Measurements from ENCODE around the gene ZNF506.

DNA sequence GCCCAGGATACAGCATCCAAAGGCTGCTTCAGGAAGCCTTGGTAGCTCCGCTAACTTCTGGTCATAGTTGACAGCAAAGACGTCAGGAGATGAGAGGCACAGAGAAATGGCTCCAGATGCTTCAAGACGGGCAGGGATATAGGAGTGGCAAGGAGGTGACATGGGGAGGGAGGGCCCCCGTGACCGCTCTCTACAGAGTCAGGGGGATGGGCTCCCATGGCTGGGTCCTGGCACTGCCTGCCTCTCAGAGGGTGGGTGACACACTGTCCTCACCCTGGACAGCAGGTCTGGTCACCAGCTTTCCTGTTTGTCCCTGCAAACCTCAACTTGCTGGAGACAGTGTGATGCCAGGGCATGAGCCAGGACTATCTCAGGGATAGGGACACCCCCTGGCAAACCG is 78.4 kb downstream of the ZNF506 start:
- TF ChIP-seq, protein P1, sequence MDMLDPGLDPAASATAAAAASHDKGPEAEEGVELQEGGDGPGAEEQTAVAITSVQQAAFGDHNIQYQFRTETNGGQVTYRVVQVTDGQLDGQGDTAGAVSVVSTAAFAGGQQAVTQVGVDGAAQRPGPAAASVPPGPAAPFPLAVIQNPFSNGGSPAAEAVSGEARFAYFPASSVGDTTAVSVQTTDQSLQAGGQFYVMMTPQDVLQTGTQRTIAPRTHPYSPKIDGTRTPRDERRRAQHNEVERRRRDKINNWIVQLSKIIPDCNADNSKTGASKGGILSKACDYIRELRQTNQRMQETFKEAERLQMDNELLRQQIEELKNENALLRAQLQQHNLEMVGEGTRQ (IDR thresholded peaks at IDR 0.05; ENCODE audit: borderline replicate concordance, low read depth, low read length): no peak
- TF ChIP-seq, protein P2, sequence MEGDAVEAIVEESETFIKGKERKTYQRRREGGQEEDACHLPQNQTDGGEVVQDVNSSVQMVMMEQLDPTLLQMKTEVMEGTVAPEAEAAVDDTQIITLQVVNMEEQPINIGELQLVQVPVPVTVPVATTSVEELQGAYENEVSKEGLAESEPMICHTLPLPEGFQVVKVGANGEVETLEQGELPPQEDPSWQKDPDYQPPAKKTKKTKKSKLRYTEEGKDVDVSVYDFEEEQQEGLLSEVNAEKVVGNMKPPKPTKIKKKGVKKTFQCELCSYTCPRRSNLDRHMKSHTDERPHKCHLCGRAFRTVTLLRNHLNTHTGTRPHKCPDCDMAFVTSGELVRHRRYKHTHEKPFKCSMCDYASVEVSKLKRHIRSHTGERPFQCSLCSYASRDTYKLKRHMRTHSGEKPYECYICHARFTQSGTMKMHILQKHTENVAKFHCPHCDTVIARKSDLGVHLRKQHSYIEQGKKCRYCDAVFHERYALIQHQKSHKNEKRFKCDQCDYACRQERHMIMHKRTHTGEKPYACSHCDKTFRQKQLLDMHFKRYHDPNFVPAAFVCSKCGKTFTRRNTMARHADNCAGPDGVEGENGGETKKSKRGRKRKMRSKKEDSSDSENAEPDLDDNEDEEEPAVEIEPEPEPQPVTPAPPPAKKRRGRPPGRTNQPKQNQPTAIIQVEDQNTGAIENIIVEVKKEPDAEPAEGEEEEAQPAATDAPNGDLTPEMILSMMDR (IDR thresholded peaks at IDR 0.05): no peak
- no peak for TF ChIP-seq YY1 (IDR thresholded peaks at IDR 0.05; ENCODE audit: low read depth)
- TF ChIP-seq, protein P3, sequence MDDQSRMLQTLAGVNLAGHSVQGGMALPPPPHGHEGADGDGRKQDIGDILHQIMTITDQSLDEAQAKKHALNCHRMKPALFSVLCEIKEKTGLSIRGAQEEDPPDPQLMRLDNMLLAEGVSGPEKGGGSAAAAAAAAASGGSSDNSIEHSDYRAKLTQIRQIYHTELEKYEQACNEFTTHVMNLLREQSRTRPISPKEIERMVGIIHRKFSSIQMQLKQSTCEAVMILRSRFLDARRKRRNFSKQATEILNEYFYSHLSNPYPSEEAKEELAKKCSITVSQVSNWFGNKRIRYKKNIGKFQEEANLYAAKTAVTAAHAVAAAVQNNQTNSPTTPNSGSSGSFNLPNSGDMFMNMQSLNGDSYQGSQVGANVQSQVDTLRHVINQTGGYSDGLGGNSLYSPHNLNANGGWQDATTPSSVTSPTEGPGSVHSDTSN (IDR thresholded peaks at IDR 0.05): no peak
- TF ChIP-seq, protein P4, sequence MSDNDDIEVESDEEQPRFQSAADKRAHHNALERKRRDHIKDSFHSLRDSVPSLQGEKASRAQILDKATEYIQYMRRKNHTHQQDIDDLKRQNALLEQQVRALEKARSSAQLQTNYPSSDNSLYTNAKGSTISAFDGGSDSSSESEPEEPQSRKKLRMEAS (IDR thresholded peaks at IDR 0.05; ENCODE audit: low read depth): no peak
- TF ChIP-seq EZH2phosphoT487 (IDR thresholded peaks at IDR 0.05; ENCODE audit: borderline replicate concordance, low read depth): no peak
- no peak for TF ChIP-seq SIN3A (IDR thresholded peaks at IDR 0.05; ENCODE audit: borderline replicate concordance, low read depth, low read length)
- TF ChIP-seq POLR2AphosphoS5 (IDR thresholded peaks at IDR 0.05; ENCODE audit: low read depth, low read length): no peak
- TF ChIP-seq, protein P5, sequence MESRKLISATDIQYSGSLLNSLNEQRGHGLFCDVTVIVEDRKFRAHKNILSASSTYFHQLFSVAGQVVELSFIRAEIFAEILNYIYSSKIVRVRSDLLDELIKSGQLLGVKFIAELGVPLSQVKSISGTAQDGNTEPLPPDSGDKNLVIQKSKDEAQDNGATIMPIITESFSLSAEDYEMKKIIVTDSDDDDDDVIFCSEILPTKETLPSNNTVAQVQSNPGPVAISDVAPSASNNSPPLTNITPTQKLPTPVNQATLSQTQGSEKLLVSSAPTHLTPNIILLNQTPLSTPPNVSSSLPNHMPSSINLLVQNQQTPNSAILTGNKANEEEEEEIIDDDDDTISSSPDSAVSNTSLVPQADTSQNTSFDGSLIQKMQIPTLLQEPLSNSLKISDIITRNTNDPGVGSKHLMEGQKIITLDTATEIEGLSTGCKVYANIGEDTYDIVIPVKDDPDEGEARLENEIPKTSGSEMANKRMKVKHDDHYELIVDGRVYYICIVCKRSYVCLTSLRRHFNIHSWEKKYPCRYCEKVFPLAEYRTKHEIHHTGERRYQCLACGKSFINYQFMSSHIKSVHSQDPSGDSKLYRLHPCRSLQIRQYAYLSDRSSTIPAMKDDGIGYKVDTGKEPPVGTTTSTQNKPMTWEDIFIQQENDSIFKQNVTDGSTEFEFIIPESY (IDR thresholded peaks at IDR 0.05; ENCODE audit: borderline replicate concordance, low read depth): no peak

All from SK-N-SH (cell line).